Measurements from ENCODE around the gene IGIP.

The IGIP gene

DNA sequence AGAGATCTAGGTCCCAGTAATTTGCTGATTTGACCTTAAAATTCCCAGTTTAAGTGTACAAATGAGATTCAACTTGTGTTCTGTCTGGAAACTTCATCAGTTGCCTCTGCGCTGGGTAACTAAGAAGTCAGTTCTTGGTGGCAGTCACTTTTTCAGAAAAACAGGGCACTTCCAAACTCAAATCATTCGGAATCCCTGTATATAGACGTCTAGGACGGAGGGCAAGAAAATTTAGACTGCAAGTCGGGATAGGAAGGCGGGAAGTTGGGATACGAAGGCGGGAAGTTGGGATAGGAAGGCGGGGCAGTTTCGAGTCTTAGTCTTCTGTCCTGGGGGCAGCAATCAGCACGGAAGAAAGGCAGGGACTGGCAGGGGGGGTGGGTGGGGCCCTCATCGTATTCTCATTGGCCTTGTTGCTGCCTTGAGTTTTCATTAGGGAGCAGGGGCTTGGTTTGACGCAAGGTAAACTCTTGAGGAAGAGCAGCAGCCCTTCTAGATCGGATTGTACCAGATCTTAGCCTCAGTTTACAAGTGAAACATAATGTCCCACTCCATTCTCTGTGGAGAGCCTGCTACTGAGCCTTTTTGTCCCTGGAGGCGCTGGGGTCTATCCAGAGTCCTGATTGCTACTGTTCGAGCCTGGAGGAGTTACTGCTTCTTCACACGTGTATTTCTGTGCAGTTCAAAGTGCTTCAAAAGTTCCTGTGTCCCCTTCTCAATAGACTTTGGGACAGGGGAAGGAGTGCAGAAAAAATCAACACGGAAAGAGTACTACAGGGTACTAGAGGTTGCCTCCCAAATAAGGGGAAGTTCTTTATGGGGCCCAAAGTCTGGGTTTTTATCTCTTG, 14.5 kb upstream of the IGIP start:
- Histone ChIP-seq H3K79me2 (ENCODE audit: control insufficient read depth, low read length) (peaks cover 76% of the 10 kb centered on the region), H3K4me3 (ENCODE audit: low read length) (peak overlapping the region; percentile 92; the same call in 1 of the 2 replicates), H3K27ac (ENCODE audit: low read depth, low read length) (no peak overlapping the region), H3K36me3 (ENCODE audit: control insufficient read depth, low read length) (peaks cover 24% of the 10 kb centered on the region), H3K9me2 (replicated peaks; ENCODE audit: control insufficient read depth, low read length) (no peaks in the 10 kb centered on the region), H3K27me3 (ENCODE audit: control insufficient read depth, low read length) (no peaks in the 10 kb centered on the region), H3F3A (ENCODE audit: control insufficient read depth, insufficient read depth) (peaks cover 29% of the 10 kb centered on the region), H3K4me2 (ENCODE audit: low read length) (peak overlapping the region; percentile 98), H3K9me3 (ENCODE audit: control insufficient read depth, insufficient read depth, low read length) (no peaks in the 10 kb centered on the region), H3K4me1 (ENCODE audit: control insufficient read depth, low read length) (peaks cover 75% of the 10 kb centered on the region), H4K20me1 (ENCODE audit: control insufficient read depth, insufficient read depth, low read depth, low read length) (peaks cover 26% of the 10 kb centered on the region)
- no peak for TF ChIP-seq EZH2phosphoT487 (IDR thresholded peaks at IDR 0.05; ENCODE audit: borderline replicate concordance, low read length)
- TF ChIP-seq, protein P1, sequence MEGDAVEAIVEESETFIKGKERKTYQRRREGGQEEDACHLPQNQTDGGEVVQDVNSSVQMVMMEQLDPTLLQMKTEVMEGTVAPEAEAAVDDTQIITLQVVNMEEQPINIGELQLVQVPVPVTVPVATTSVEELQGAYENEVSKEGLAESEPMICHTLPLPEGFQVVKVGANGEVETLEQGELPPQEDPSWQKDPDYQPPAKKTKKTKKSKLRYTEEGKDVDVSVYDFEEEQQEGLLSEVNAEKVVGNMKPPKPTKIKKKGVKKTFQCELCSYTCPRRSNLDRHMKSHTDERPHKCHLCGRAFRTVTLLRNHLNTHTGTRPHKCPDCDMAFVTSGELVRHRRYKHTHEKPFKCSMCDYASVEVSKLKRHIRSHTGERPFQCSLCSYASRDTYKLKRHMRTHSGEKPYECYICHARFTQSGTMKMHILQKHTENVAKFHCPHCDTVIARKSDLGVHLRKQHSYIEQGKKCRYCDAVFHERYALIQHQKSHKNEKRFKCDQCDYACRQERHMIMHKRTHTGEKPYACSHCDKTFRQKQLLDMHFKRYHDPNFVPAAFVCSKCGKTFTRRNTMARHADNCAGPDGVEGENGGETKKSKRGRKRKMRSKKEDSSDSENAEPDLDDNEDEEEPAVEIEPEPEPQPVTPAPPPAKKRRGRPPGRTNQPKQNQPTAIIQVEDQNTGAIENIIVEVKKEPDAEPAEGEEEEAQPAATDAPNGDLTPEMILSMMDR (IDR thresholded peaks at IDR 0.05; ENCODE audit: low read depth, low read length, poor library complexity, severe bottlenecking), result no peak

DNA sequence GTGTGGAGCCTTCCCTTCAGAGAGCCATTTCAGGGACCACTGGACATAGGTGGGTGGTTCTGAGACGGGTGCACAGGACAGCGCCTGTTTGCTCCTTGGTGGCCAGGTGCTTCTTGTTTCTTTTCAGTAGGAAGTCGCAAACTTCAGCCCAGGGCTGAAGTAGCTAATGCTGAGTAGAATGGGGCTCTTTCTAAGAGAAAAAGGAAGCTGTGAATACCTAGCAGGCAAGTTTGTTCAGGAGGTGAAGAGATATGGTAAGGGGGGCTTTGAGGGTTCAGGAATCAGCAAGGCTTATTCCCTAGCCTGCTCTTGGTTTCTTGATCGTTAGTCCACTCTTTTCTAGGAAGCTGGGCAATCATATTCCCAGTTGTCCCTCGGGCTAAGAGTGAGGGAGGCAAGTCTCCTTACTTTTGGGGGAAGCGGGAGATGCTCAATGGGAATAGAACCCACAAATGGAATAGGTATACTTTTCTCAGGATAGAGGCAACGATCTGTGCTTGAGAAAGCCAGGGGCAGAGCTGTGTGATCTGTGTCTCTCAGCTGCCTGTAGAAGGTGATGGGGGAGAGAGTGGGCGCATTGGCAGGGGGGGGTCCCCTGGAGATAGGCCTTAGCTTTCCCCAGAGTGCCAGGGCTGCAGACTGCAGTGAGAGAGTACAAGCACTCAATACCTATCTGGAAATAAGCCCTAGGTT, 13.7 kb upstream of the IGIP start:
- H3K27ac ChIP-seq (ENCODE audit: low read depth, low read length), result no peak overlapping the region
- no peaks in the 10 kb centered on the region for H3K9me3 ChIP-seq (ENCODE audit: control insufficient read depth, insufficient read depth, low read length)
- TF ChIP-seq, protein P1 (IDR thresholded peaks at IDR 0.05; ENCODE audit: low read depth, low read length, poor library complexity, severe bottlenecking), result no peak
- no peak for TF ChIP-seq EZH2phosphoT487 (IDR thresholded peaks at IDR 0.05; ENCODE audit: borderline replicate concordance, low read length)
- peaks cover 27% of the 10 kb centered on the region for H3F3A ChIP-seq (ENCODE audit: control insufficient read depth, insufficient read depth)
- peaks cover 30% of the 10 kb centered on the region for H4K20me1 ChIP-seq (ENCODE audit: control insufficient read depth, insufficient read depth, low read depth, low read length)
- H3K4me3 ChIP-seq (ENCODE audit: low read length), result peak overlapping the region; percentile 92
- H3K9me2 ChIP-seq (replicated peaks; ENCODE audit: control insufficient read depth, low read length), result no peaks in the 10 kb centered on the region
- peaks cover 84% of the 10 kb centered on the region for H3K79me2 ChIP-seq (ENCODE audit: control insufficient read depth, low read length)
- peak overlapping the region; percentile 98 for H3K4me2 ChIP-seq (ENCODE audit: low read length)
- peaks cover 28% of the 10 kb centered on the region for H3K36me3 ChIP-seq (ENCODE audit: control insufficient read depth, low read length)
- no peaks in the 10 kb centered on the region for H3K27me3 ChIP-seq (ENCODE audit: control insufficient read depth, low read length)
- peaks cover 73% of the 10 kb centered on the region for H3K4me1 ChIP-seq (ENCODE audit: control insufficient read depth, low read length)

DNA sequence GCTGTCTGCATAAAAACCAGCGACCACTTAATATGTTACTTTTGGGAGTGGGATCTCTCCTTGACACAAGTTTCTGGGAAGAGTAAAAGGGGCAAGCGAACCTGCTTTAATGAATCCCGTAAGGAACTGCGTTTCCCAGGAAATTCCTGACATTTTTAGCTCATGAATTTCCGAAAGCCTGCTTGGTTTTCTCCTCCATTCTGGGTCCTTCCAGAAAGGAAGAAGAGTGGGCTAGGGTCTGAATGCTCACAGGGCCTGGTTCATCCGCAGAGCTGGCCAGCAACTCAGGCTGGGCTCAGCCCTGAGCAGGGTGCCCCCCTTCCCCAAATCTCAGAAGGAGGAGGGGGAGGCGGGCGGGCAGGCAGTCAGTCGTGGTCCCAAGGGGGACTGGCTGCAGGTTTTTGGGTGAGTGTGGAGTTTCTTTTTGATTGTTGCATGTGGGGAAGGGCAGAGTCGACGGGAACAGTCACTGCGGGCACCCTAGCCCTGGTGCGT, 13.0 kb upstream of the IGIP start:
- Histone ChIP-seq H3K9me3 (ENCODE audit: control insufficient read depth, insufficient read depth, low read length) (no peaks in the 10 kb centered on the region), H3K9me2 (replicated peaks; ENCODE audit: control insufficient read depth, low read length) (no peaks in the 10 kb centered on the region), H3K4me2 (ENCODE audit: low read length) (peak overlapping the region; percentile 98), H3K4me1 (ENCODE audit: control insufficient read depth, low read length) (peaks cover 72% of the 10 kb centered on the region), H3K27ac (ENCODE audit: low read depth, low read length) (no peak overlapping the region), H3F3A (ENCODE audit: control insufficient read depth, insufficient read depth) (peaks cover 27% of the 10 kb centered on the region), H3K36me3 (ENCODE audit: control insufficient read depth, low read length) (peaks cover 29% of the 10 kb centered on the region), H3K4me3 (ENCODE audit: low read length) (peak overlapping the region; percentile 92), H3K27me3 (ENCODE audit: control insufficient read depth, low read length) (no peaks in the 10 kb centered on the region), H3K79me2 (ENCODE audit: control insufficient read depth, low read length) (peaks cover 91% of the 10 kb centered on the region), H4K20me1 (ENCODE audit: control insufficient read depth, insufficient read depth, low read depth, low read length) (peaks cover 36% of the 10 kb centered on the region)
- TF ChIP-seq, protein P1 (IDR thresholded peaks at IDR 0.05; ENCODE audit: low read depth, low read length, poor library complexity, severe bottlenecking), result no peak
- no peak for TF ChIP-seq EZH2phosphoT487 (IDR thresholded peaks at IDR 0.05; ENCODE audit: borderline replicate concordance, low read length)

Data from DOHH2 (cell line).